GM04503 (cell line): Measurements from ENCODE around the gene RGS10.

ENCODE experiments used
- DNase-seq: peaks from one replicate; pipeline ENCODE4 v3.0.0-alpha.2; 2012; ENCODE audit warnings: low read depth

Gene RGS10

DNA sequence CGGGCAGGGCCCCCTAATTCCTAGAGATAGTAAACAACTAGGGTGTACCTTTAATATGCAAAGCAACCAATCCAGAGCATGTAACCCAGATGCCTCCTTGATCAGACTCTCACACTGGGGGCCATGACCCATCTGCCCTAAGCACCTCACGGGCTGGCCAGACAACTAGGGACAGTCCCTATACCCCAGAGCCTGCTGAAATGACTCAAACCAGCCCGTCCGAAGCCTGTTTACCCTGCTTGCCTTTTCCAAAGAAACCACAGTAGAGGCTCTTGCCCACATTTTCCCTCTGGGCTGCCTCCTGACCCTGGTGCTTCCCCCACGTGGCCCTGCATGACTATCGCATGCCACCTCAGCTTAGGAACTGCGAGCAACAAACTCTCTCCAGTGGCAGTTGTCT is 46.2 kb downstream of the RGS10 start:
- no peak for DNase-seq

- DNase-seq = no peak
Observed at GRCh38 chr10:119495545-119495944, 47.0 kb downstream of the RGS10 start.

GRCh38 chr10:119495021-119495505 is 47.5 kb downstream of the RGS10 start:
- DNase-seq = no peak

- peak; percentile 54 for DNase-seq
Observed at GRCh38 chr10:119494236-119495020, 48.1 kb downstream of the RGS10 start.

DNA sequence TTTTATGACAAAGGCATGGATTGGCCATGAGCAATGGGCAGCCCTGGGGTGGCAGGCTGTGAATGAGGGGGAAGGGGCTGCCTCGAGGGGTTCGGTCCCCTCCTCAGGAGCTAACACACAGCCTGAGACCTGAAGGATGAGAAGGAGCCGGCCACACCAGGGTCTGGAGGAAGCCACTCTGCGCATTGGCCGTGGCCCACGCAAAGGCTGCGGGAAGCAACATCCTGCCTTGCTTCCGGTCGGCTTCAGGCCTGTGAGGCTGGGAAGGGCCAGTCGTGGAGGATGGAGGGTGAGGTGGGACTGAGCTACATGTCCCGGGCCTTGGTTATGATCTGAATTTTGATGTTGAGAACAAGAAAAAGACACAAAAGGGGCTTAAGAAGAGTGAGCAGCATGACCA is 49.4 kb downstream of the RGS10 start:
- no peak for DNase-seq

GRCh38 chr10:119491966-119492757 is 50.4 kb downstream of the RGS10 start:
- DNase-seq = no peak

DNA sequence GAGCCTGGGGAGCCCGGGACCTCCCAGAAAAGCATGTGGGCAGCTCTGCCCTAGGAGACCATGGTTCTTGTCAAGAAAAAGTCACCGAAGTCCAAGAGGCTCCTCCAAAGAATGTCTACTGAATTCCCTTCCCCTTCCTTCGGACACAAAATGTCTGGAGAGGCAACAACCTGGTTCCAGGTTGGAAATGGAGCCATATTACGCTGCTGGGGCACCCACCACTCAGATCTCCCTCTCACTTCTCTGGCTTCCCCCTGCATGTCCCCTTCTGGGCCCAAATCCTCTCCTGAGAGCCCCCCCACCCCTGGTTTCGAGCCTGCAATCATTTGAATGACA is 52.6 kb downstream of the RGS10 start:
- DNase-seq = no peak

DNA sequence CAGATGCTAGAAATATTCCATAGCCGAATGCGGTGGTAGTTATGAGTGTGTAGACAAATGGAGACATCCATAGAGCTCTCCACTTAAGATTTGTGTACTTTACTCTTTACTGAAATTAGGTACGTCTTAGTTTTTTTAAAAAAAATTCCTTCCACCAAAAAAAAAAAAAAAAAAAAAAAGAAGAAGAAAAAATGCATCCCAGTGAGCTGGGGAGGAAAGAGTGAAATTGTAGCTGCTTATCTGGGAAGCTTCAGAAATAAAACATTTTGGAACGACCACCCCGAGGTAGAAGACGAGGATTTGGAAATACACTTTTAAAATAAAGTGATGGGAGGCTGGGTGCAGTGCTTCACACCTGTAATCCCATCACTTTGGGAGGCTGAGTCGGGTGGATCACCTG is 53.8 kb downstream of the RGS10 start:
- no peak for DNase-seq

- DNase-seq = no peak
Observed at GRCh38 chr10:119483839-119484238, 58.7 kb downstream of the RGS10 start.

DNA sequence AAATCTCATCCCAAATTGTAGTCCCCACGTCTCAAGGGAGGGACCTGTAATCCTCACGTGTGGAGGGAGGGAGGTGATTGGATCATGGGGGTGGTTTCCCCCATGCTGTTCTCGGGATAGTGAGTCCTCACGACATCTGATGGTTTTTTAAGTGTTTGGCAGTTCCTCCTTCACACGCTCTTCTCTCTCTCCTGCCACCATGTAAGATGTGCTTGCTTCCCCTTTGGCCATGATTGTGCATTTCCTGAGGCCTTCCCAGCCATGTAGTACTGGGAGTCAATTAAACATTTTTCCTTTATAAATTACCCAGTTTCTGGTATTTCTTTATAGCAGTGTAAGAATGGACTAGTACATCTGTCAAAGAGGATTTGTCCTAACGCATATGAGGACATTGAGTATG is 59.5 kb downstream of the RGS10 start:
- no peak for DNase-seq

GRCh38 chr10:119481781-119482426 is 60.6 kb downstream of the RGS10 start:
- DNase-seq = no peak

DNA sequence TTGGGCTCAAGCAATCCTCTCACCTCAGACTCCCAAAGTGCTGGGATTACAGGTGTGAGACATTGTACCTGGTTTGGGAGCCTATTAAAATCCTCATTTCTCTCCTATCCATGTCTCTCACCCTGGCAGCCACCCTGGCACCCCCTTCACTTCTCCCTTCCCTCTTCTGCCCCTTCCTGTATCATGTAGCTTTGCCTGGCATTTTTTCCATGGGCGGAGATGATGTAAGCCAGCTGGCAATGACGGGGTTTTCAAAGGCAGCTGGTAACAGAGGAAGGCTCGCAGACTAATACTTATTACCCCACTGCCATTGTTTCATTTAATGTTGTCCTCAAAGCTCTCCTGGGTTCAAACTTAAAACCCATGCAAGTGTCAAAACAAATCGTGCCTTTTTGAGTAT is 61.9 kb downstream of the RGS10 start:
- no peak for DNase-seq

GRCh38 chr10:119479532-119479931 is 63.0 kb downstream of the RGS10 start:
- DNase-seq = no peak

GRCh38 chr10:119478811-119479341 is 63.6 kb downstream of the RGS10 start:
- DNase-seq = no peak

- no peak for DNase-seq
Observed at GRCh38 chr10:119478111-119478802, 64.3 kb downstream of the RGS10 start.

DNA sequence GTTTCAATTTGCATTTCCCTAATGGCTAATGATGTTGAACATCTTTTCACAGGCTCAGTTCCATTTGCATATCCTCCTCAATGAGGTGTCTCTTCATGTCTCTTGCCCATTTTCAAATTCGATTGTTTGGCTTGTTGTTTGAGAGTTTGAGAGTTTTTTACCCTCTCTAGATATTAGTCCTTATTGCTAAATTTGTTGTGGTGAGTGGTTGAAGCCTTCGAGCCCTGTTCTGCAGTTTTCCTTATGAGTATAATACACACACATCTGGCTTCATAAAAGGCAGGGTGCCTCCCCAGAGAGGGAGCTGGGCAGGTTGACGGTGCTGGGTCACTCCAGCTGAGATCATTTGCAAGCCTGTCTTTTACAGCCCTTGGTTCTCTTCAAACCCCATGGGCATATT is 65.1 kb downstream of the RGS10 start:
- no peak for DNase-seq

GRCh38 chr10:119474606-119475005 is 67.9 kb downstream of the RGS10 start:
- no peak for DNase-seq

DNA sequence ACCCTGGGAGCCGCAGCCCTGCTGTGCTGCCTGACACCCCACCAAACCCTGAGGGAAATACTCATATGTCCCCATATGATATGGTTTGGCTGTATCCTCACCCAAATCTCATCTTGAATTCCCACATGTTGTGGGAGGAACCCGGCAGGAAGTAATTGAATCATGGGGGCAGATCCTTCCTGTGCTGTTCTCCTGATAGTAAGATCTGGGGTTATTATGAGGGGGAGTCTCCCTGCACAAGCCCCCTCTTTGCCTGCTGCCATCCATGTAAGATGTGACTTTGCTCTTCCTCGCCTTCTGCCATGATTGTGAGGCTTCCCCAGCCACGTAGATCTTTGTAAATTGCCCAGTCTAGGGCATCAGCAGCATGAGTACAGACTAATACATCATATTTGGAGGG is 68.7 kb downstream of the RGS10 start:
- DNase-seq = no peak

DNA sequence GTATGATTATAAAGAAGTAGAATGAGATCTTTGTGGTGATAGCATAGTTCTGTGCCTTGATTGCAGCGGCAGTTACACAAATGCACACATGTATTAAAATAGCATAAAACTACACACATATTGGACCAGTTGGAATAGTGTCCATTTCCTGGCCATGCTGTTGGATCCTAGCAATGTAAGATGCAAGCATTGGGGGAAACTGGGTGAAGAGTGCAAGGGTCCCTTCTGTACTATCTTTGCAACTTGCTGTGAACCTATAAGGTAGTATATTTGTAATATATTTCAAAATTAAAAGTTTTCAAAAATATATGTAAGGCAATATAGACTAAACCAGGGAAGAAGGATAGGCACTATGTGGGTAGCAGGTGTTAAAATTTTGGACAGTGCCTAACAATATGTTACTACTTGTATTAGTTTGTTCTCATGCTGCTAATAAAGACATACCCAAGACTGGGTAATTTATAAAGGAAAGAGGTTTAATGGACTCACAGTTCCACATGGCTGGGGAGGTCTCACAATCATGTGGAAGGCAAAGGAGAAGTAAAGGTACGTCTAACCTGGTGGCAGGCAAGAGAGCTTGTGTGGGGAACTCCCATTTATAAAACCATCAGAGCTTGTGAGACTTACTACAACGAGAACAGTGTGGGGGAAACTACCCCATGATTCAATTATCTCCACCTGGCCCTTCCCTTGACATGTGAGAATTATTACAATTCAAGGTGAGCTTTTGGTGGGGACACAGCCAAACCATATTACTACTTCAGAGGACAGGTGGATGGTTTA is 71.4 kb downstream of the RGS10 start:
- no peak for DNase-seq

GRCh38 chr10:119469846-119470245 is 72.7 kb downstream of the RGS10 start:
- no peak for DNase-seq

DNA sequence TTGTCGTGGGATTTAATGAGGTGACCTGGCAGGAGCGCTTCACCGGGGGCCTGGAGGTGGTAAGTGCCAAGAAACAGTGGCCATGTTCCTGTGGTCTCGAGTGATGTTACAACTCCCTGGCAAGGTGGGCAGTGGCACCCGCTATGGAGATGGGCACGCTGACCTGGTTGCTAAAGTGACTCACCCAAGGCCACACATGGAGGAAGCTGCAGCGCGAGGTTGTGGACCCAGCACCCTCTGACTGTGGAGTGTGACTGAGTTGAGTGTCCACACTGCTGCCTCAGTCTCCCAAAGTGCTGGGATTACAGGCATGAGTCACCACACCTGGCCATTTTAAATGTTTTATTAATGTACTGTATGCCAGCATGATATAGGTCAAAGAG is 73.2 kb downstream of the RGS10 start:
- DNase-seq = no peak
